GM21390 (cell line): ENCODE measurements around the gene OPN3.
"Not testable (repeated sequence)": the region's sequence is repeated elsewhere in the genome, so short reads cannot be mapped to it uniquely, and the experiment has no call there.

ENCODE experiments used
- ATAC-seq: cut with Tn5 transposase; IDR thresholded peaks from one replicate; pipeline ENCODE4 v1.9.1; 2021; ENCODE audit not compliant: unreplicated experiment

Gene OPN3

GRCh38 chr1:241640149-241640866 lies at the start of gene OPN3, which contains the start of gene CHML:
OPN3 (minus strand) TSS chr1:241640369; CDS start chr1:241640254, 115 bp downstream.
CHML (minus strand) TSS chr1:241640369; CDS start chr1:241635766, 4,603 bp downstream.
- ATAC-seq, result peak; percentile 89

GRCh38 chr1:241688940-241689368 lies 48.8 kb upstream of the OPN3 start:
- no peak for ATAC-seq

- ATAC-seq, result no peak
Measured at GRCh38 chr1:241684108-241684507, 43.9 kb upstream of the OPN3 start.

GRCh38 chr1:241682921-241683320 lies 42.8 kb upstream of the OPN3 start:
- no peak for ATAC-seq

- ATAC-seq, result not testable (repeated sequence)
Measured at GRCh38 chr1:241681861-241682448, 41.8 kb upstream of the OPN3 start.

GRCh38 chr1:241679961-241680360 lies 39.8 kb upstream of the OPN3 start:
- no peak for ATAC-seq

GRCh38 chr1:241679404-241679803 lies 39.2 kb upstream of the OPN3 start:
- no peak for ATAC-seq

- ATAC-seq, result no peak
Measured at GRCh38 chr1:241678536-241678935, 38.4 kb upstream of the OPN3 start.

GRCh38 chr1:241677201-241677600 lies 37.0 kb upstream of the OPN3 start:
- peak; percentile 93 for ATAC-seq

GRCh38 chr1:241675983-241676382 lies 35.8 kb upstream of the OPN3 start:
- no peak for ATAC-seq

GRCh38 chr1:241674805-241675384 lies 34.7 kb upstream of the OPN3 start:
- no peak for ATAC-seq

GRCh38 chr1:241672301-241672700 lies 32.1 kb upstream of the OPN3 start:
- no peak for ATAC-seq

GRCh38 chr1:241666419-241666818 lies 26.2 kb upstream of the OPN3 start:
- no peak for ATAC-seq

GRCh38 chr1:241660424-241660972 lies 20.3 kb upstream of the OPN3 start:
- no peak for ATAC-seq

- ATAC-seq, result not testable (repeated sequence)
Measured at GRCh38 chr1:241659016-241659415, 18.8 kb upstream of the OPN3 start.

GRCh38 chr1:241658081-241658793 lies 18.1 kb upstream of the OPN3 start:
- no peak for ATAC-seq

GRCh38 chr1:241654641-241655040 lies 14.5 kb upstream of the OPN3 start:
- no peak for ATAC-seq

- ATAC-seq, result no peak
Measured at GRCh38 chr1:241654019-241654418, 13.8 kb upstream of the OPN3 start.

GRCh38 chr1:241652012-241652411 lies 11.8 kb upstream of the OPN3 start, which contains the start of gene WDR64:
WDR64 (plus strand) TSS chr1:241652281; CDS start chr1:241652485, 204 bp downstream.
- no peak for ATAC-seq

GRCh38 chr1:241648159-241648558 lies 8.0 kb upstream of the OPN3 start:
- no peak for ATAC-seq

- no peak for ATAC-seq
Measured at GRCh38 chr1:241647658-241648057, 7.5 kb upstream of the OPN3 start.
